ENCODE results near the gene CDC42BPG.

DNA sequence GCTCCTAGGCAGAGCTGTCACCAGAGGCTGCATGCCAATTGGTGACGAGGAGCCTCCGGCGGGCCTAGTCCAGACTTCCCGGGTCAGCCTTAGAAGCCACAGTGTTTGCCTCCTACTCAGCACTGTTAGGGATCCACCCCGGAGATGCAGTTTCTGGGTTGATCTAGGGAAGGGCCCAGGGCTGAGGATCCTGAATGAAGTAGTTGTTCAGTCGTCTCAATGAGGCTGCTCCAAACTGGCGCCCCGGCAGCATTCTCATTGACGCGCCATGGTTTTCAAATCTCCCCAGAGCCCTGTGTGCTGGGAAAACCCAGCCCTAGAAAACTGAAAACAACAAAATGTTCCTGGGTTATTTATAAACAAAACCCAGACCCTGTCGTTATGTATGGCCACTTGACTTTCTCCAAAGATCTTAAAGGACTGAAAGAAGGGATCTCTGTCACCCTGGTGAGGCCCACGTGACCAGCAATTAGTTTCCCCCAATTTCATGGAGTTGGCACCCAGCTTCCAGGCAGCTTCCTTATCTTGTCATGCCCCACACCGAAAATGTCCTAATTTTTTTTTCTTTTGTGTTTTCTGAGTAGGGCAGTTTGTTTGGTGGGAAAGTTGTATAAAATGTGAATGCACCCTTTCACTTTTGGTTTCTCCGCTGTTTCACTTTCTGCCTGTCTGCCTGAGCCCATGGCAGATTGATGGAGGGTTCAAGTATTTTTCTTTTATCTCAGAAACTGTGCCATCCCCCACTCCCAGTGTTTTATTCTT is 36.0 kb upstream of the CDC42BPG start:
- TF ChIP-seq GATA2 (IDR thresholded peaks at IDR 0.05; ENCODE audit: low read depth, low read length) (no peak), GATA3 (IDR thresholded peaks at IDR 0.05; ENCODE audit: low read depth, low read length) (no peak)

Measured in SH-SY5Y (cell line).